HG03175 (cell line): Measurements from ENCODE around the gene AWAT2.

ENCODE experiments used
- ATAC-seq: cut with Tn5 transposase; IDR thresholded peaks from one replicate; pipeline ENCODE4 v1.9.1; 2021; ENCODE audit warnings: mild to moderate bottlenecking, moderate library complexity; ENCODE audit not compliant: unreplicated experiment

The AWAT2 gene

GRCh38 chrX:70049925-70050324, at the start of gene AWAT2:
TSS of gene AWAT2 (minus strand) at chrX:70049938. CDS start at chrX:70049932, 6 bp downstream.
- ATAC-seq, result no peak

- ATAC-seq, result no peak
Measured at GRCh38 chrX:70096052-70096451, 46.3 kb upstream of the AWAT2 start.

GRCh38 chrX:70092247-70092646, 42.5 kb upstream of the AWAT2 start:
- no peak for ATAC-seq

- ATAC-seq, result no peak
Measured at GRCh38 chrX:70089604-70090297, 40.0 kb upstream of the AWAT2 start.

- no peak for ATAC-seq
Measured at GRCh38 chrX:70088751-70089150, 39.0 kb upstream of the AWAT2 start.

GRCh38 chrX:70087857-70088630, 38.3 kb upstream of the AWAT2 start:
- no peak for ATAC-seq

GRCh38 chrX:70084592-70085240, 35.0 kb upstream of the AWAT2 start:
- no peak for ATAC-seq

GRCh38 chrX:70082723-70083122, 33.0 kb upstream of the AWAT2 start:
- no peak for ATAC-seq

- ATAC-seq, result no peak
Measured at GRCh38 chrX:70079870-70080269, 30.1 kb upstream of the AWAT2 start.

GRCh38 chrX:70079297-70079696, 29.6 kb upstream of the AWAT2 start:
- ATAC-seq, result no peak

- ATAC-seq, result no peak
Measured at GRCh38 chrX:70066646-70067045, 16.9 kb upstream of the AWAT2 start.

- ATAC-seq, result no peak
Measured at GRCh38 chrX:70062961-70063550, 13.3 kb upstream of the AWAT2 start.

- no peak for ATAC-seq
Measured at GRCh38 chrX:70062076-70062475, 12.3 kb upstream of the AWAT2 start, which contains the start of gene OTUD6A. TSS of gene OTUD6A (plus strand) at chrX:70062457. CDS start at chrX:70062525, 68 bp downstream.

- no peak for ATAC-seq
Measured at GRCh38 chrX:70054391-70054790, 4.7 kb upstream of the AWAT2 start.

GRCh38 chrX:70052895-70053615, 3.3 kb upstream of the AWAT2 start:
- no peak for ATAC-seq

- no peak for ATAC-seq
Measured at GRCh38 chrX:70049406-70049805, 332 bp downstream of the AWAT2 start.

- ATAC-seq, result no peak
Measured at GRCh38 chrX:70046978-70047377, 2.8 kb downstream of the AWAT2 start.

- no peak for ATAC-seq
Measured at GRCh38 chrX:70044541-70045245, 5.0 kb downstream of the AWAT2 start.

- no peak for ATAC-seq
Measured at GRCh38 chrX:70043685-70044084, 6.1 kb downstream of the AWAT2 start.
